ENCODE measurements around the gene CFLAR. TPM values are rescaled to one million over a fixed set of nuclear protein-coding genes. Genes with fewer than 3 reads are reported as not detected.

Gene CFLAR
- total and polyA plus RNA-seq, 2 of the 13 experiments (the other 11 are each of a cell fraction or from before 2014, with no cell fraction given): 43.8 to 92.1 TPM

DNA sequence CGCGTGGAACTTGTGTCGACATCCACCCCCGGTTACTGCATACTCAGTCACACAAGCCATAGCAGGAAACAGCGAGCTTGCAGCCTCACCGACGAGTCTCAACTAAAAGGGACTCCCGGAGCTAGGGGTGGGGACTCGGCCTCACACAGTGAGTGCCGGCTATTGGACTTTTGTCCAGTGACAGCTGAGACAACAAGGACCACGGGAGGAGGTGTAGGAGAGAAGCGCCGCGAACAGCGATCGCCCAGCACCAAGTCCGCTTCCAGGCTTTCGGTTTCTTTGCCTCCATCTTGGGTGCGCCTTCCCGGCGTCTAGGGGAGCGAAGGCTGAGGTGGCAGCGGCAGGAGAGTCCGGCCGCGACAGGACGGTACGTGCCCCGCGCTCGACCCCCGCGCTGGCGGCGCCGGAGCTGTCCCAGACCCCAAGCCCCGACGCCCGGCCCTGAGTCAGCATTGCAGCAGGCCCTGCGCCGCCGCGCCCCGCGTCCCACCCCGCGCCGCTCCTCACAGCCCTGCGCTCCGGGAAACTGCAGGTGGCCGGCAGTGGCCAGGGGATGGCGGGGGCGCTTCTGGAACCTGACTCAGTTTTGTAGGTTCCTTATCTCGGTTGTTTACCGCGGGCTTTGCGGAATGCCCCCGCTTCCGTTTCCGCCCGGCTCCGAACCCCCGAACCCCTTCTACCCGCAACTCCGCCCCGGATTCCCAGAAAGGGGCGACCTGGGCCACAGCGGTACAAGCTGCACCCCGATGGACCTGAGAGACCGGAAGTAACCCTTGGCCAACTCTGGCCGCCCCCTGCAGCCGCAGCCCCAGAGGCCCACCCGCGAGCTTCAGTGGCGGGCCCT is at the start of gene CFLAR (continued):
- TF ChIP-seq ARNT2 (CRISPR knock-in tag; IDR thresholded peaks at IDR 0.05; ENCODE audit: low read depth) (peak; percentile 81), ZNF430 (CRISPR knock-in tag; IDR thresholded peaks at IDR 0.05) (no peak; the same call in 1 of the 2 replicates), PRPF4 (IDR thresholded peaks at IDR 0.05; ENCODE audit: low read depth, low read length, poor library complexity, severe bottlenecking) (no peak), HOXD1 (CRISPR knock-in tag; IDR thresholded peaks at IDR 0.05) (no peak; the same call in none of the 2 replicates), ZNF335 (CRISPR knock-in tag; IDR thresholded peaks at IDR 0.05) (no peak), BCL3 (CRISPR knock-in tag; IDR thresholded peaks at IDR 0.05) (no peak; the same call in 1 of the 2 replicates), ZBTB8A (CRISPR knock-in tag; IDR thresholded peaks at IDR 0.05; ENCODE audit: borderline replicate concordance, low read depth) (peak; percentile 67; the same call in 1 of the 2 replicates), HBP1 (CRISPR knock-in tag; IDR thresholded peaks at IDR 0.05; ENCODE audit: low read depth) (peak; percentile 24; the same call in 1 of the 2 replicates), ZNF816 (CRISPR knock-in tag; IDR thresholded peaks at IDR 0.05; ENCODE audit: borderline replicate concordance) (no peak; the same call in 1 of the 2 replicates), SETDB1 (CRISPR knock-in tag; IDR thresholded peaks at IDR 0.05; ENCODE audit: borderline replicate concordance) (no peak), ZNF451 (CRISPR knock-in tag; IDR thresholded peaks at IDR 0.05) (peak; percentile 92), U2AF1 (optimal IDR thresholded peaks at IDR 0.05; ENCODE audit: low read depth, low read length) (peak; percentile 13), HMGXB3 (CRISPR knock-in tag; IDR thresholded peaks at IDR 0.05; ENCODE audit: borderline replicate concordance) (peak; percentile 50; the same call in 1 of the 2 replicates), HDAC6 (IDR thresholded peaks at IDR 0.05; ENCODE audit: low read depth, low read length) (no peak), NR2F1 (CRISPR knock-in tag; IDR thresholded peaks at IDR 0.05) (no peak), TEAD3 (CRISPR knock-in tag; optimal IDR thresholded peaks at IDR 0.05; ENCODE audit: borderline replicate concordance) (peak; percentile 65), ZNF678 (CRISPR knock-in tag; IDR thresholded peaks at IDR 0.05) (peak; percentile 76), ZNF703 (CRISPR knock-in tag; IDR thresholded peaks at IDR 0.05; ENCODE audit: borderline replicate concordance) (peak; percentile 68; the same call in 1 of the 2 replicates), ZNF24 (IDR thresholded peaks at IDR 0.05) (no peak), ZNF496 (CRISPR knock-in tag; IDR thresholded peaks at IDR 0.05; ENCODE audit: insufficient replicate concordance) (no peak), MIXL1 (CRISPR knock-in tag; IDR thresholded peaks at IDR 0.05) (peak; percentile 16; the same call in 1 of the 2 replicates), ZSCAN30 (CRISPR knock-in tag; IDR thresholded peaks at IDR 0.05) (no peak), SIX4 (CRISPR knock-in tag; IDR thresholded peaks at IDR 0.05) (no peak)
